ENCODE results near the gene GALT. TPM values are rescaled to one million over a fixed set of nuclear protein-coding genes. Genes with fewer than 3 reads are reported as not detected.

Gene GALT
- total and polyA plus RNA-seq, 2 of the 13 experiments (the other 11 are each of a cell fraction or from before 2014, with no cell fraction given): 40.4 to 46.3 TPM

DNA sequence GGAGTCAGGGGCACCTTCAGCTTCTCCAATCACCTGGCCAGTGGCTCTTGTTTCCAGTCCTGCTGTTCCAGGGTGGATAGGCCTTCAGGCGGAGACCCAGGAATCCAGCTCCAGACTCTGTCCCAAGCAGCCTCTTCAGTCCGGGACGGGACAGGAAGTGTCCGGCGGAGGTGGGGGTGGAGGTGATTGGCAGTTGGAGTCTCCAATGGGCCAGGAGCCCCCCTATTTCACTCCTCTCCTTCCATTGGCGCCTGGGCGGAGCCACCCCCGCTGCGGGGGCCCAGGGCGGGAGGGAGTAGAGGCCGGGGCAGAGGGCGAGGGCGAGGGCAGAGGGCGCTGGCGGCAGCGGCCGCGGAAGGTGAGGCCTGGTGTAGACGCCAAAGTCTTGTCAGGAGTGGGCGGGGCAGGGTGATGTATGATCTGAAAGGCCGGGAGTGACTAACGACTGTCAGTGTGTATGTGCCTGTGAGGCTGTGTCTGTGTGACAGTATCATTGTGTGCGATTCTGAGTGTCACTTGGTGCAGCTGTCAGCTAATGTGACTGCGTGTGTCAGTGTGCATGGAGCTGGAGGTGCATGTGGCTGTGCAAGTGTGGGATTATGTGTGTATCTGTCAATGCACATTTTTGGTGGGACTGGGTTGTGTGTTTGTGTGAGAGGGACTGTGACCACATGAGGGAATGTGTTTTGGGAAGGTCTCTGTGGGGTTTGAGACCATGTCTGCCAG lies 5.6 kb downstream of the GALT start, which contains the start of gene IL11RA:
Gene IL11RA, plus strand, starts transcription at position 310 of the 726 bp plus-strand sequence. CDS start 3,033 bp downstream, outside the sequence.
- ATAC-seq: peak; percentile 84
- peak within 1 kb of the TSS; percentile 100 for H3K4me2 ChIP-seq (ENCODE audit: low read depth, low read length)
- peak; percentile 91 for TF ChIP-seq ZSCAN29 (CRISPR knock-in tag; conservative IDR thresholded peaks at IDR 0.05)
- no peak for TF ChIP-seq SRY (CRISPR knock-in tag; IDR thresholded peaks at IDR 0.05)
- TF ChIP-seq SP1 (IDR thresholded peaks at IDR 0.05): no peak
- peak; percentile 72 for TF ChIP-seq SP1 (CRISPR knock-in tag; IDR thresholded peaks at IDR 0.05)
- TF ChIP-seq, protein P1, sequence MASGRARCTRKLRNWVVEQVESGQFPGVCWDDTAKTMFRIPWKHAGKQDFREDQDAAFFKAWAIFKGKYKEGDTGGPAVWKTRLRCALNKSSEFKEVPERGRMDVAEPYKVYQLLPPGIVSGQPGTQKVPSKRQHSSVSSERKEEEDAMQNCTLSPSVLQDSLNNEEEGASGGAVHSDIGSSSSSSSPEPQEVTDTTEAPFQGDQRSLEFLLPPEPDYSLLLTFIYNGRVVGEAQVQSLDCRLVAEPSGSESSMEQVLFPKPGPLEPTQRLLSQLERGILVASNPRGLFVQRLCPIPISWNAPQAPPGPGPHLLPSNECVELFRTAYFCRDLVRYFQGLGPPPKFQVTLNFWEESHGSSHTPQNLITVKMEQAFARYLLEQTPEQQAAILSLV (CRISPR knock-in tag; IDR thresholded peaks at IDR 0.05; ENCODE audit: borderline replicate concordance): no peak
- no peak for TF ChIP-seq CREM (IDR thresholded peaks at IDR 0.05)
- no peak for TF ChIP-seq CREM (CRISPR knock-in tag; IDR thresholded peaks at IDR 0.05)
- TF ChIP-seq MATR3 (CRISPR knock-in tag; IDR thresholded peaks at IDR 0.05): no peak
- peak; percentile 96 for TF ChIP-seq PHF21A (CRISPR knock-in tag; IDR thresholded peaks at IDR 0.05)
- TF ChIP-seq, protein P2, sequence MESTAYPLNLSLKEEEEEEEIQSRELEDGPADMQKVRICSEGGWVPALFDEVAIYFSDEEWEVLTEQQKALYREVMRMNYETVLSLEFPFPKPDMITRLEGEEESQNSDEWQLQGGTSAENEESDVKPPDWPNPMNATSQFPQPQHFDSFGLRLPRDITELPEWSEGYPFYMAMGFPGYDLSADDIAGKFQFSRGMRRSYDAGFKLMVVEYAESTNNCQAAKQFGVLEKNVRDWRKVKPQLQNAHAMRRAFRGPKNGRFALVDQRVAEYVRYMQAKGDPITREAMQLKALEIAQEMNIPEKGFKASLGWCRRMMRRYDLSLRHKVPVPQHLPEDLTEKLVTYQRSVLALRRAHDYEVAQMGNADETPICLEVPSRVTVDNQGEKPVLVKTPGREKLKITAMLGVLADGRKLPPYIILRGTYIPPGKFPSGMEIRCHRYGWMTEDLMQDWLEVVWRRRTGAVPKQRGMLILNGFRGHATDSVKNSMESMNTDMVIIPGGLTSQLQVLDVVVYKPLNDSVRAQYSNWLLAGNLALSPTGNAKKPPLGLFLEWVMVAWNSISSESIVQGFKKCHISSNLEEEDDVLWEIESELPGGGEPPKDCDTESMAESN (CRISPR knock-in tag; conservative IDR thresholded peaks at IDR 0.05): no peak
- no peak for TF ChIP-seq FOXO1 (CRISPR knock-in tag; IDR thresholded peaks at IDR 0.05)
- TF ChIP-seq TMF1 (CRISPR knock-in tag; IDR thresholded peaks at IDR 0.05; ENCODE audit: low read depth): no peak
- TF ChIP-seq, protein P3, sequence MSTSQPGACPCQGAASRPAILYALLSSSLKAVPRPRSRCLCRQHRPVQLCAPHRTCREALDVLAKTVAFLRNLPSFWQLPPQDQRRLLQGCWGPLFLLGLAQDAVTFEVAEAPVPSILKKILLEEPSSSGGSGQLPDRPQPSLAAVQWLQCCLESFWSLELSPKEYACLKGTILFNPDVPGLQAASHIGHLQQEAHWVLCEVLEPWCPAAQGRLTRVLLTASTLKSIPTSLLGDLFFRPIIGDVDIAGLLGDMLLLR (CRISPR knock-in tag; IDR thresholded peaks at IDR 0.05): no peak
- TF ChIP-seq RNF2 (conservative IDR thresholded peaks at IDR 0.05; ENCODE audit: low read depth): 0 out of 2 replicates have a peak, but pooled peaks have one; percentile 46
- TF ChIP-seq MTF1 (CRISPR knock-in tag; IDR thresholded peaks at IDR 0.05): no peak
- TF ChIP-seq ZNF777 (CRISPR knock-in tag; IDR thresholded peaks at IDR 0.05): no peak
- no peak for TF ChIP-seq U2AF2 (IDR thresholded peaks at IDR 0.05; ENCODE audit: low read depth, low read length)

More for the DNA sequence above, 5.6 kb downstream of the GALT start, which contains the start of gene IL11RA:
- Histone ChIP-seq H3K4me3 (replicated peaks in 1 of 3; ENCODE audit: insufficient read depth in 1 of 3, low read depth in 2 of 3, low read length in 3 of 3) (peak within 1 kb of the TSS; percentile 45 to 67 (median 57)), H3K27ac (ENCODE audit: extremely low read length, insufficient read depth, low read length) (peak within 1 kb of the TSS; percentile 75), H3K27me3 (ENCODE audit: control insufficient read depth in 1 of 2, insufficient read depth in 2 of 2, low read length in 2 of 2) (no peaks in the 10 kb centered on the region; a peak in 3 of 5 replicates), H3K9me3 (ENCODE audit: low read length) (no peaks in the 10 kb centered on the region), H2AFZ (ENCODE audit: low read length) (no peak within 1 kb of the TSS), H3K79me2 (ENCODE audit: insufficient read depth, low read length) (peaks cover 16% of the 10 kb centered on the region), H3K36me3 (replicated peaks in 1 of 2; ENCODE audit: control insufficient read depth in 1 of 2, insufficient read depth in 2 of 2, low read length in 2 of 2) (peaks cover 8 to 18% of the 10 kb centered on the region in 2 experiments), H3K4me1 (ENCODE audit: insufficient read depth, low read length) (peaks cover 57% of the 10 kb centered on the region), H4K20me1 (ENCODE audit: insufficient read depth, low read length) (no peaks in the 10 kb centered on the region), H3K9ac (ENCODE audit: insufficient read depth, low read depth, low read length) (peak within 1 kb of the TSS; percentile 68)
- ChIA-PET POLR2A (interaction anchor here (1.0 to 3.1 kb wide), 8 partner anchors 9 to 32 kb away, joined by 3 to 29 read pairs (median 5); partner anchors contain the start of genes CCL27, DCTN3 and SIGMAR1), CTCF (ENCODE audit: low intra/inter-chr PET ratio, low total read pairs) (interaction anchor here (0.9 kb wide), 1 partner anchor 12 kb away, joined by 3 read pairs; no protein-coding TSS in a partner anchor)
- WGBS (ENCODE audit: low lambda C conversion rate): 1% methylated on average over 9 of the region's 24 CpGs
- DNase-seq (ENCODE audit: low spot score): peak; percentile 92
- no TSS peak for BruUV-seq (replicated peaks)
- intact Hi-C loops (cut with micrococcal nuclease; ENCODE audit: unreplicated experiment): no loop called here
- FAIRE-seq: peak; percentile 84
- in situ Hi-C loops (cut with HindIII; ENCODE audit: extremely low pct_ligation_motif_present, low pct_unique_long_range_greater_than_20kb): no loop called here

Measured in HepG2 (cell line).